ENCODE results near the gene BMS1. TPM values are rescaled to one million over a fixed set of nuclear protein-coding genes. Genes with fewer than 3 reads are reported as not detected.

Gene BMS1
- total RNA-seq = 21.6 and 28.1 TPM in 2 replicates

GRCh38 chr10:42782446-42783180 is at the start of gene BMS1:
TSS of gene BMS1 (plus strand) at chr10:42782795. CDS start at chr10:42784395, 1,600 bp downstream.

Other genes with a start within 250 kb of the BMS1 start
- gene ZNF33B, start 144.2 kb upstream of the BMS1 start, total RNA-seq = 10.6 and 14.7 TPM in 2 replicates